C4-2B (cell line): Measurements from ENCODE around the gene FGD6.

Source experiments
- ZFX ChIP-seq: fragments of 450-650 bp; IDR thresholded peaks from 2 replicates; pipeline ENCODE4 v1.6.1; 2017
- TF ChIP-seq, protein P1 (sequence below): fragments of 450-650 bp; conservative IDR thresholded peaks from 2 replicates; pipeline ENCODE4 v1.5.1; 2017; ENCODE audit warnings: mild to moderate bottlenecking

DNA sequence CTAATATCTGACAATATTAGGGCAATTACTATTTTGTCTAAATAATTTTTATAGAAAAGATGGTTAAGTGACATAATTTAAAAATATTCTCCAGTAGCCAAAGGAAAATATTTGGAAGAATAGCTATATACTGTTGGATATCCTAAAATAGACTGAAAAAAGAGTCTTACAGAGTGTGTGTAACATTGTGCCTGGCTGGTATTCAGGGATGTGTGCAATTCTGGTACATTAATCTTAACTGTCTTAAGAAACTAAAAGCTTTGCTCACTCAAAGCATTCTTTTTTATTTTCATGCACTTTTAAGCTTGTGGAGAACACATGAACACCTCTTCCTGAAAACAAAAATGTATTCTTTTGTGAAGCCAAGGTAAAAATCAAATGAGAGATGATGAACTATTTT is 133.8 kb downstream of the FGD6 start:
- TF ChIP-seq, protein P1, sequence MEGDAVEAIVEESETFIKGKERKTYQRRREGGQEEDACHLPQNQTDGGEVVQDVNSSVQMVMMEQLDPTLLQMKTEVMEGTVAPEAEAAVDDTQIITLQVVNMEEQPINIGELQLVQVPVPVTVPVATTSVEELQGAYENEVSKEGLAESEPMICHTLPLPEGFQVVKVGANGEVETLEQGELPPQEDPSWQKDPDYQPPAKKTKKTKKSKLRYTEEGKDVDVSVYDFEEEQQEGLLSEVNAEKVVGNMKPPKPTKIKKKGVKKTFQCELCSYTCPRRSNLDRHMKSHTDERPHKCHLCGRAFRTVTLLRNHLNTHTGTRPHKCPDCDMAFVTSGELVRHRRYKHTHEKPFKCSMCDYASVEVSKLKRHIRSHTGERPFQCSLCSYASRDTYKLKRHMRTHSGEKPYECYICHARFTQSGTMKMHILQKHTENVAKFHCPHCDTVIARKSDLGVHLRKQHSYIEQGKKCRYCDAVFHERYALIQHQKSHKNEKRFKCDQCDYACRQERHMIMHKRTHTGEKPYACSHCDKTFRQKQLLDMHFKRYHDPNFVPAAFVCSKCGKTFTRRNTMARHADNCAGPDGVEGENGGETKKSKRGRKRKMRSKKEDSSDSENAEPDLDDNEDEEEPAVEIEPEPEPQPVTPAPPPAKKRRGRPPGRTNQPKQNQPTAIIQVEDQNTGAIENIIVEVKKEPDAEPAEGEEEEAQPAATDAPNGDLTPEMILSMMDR = no peak
- no peak for TF ChIP-seq ZFX
